ENCODE measurements around the gene TBX6. TPM values are rescaled to one million over a fixed set of nuclear protein-coding genes. Genes with fewer than 3 reads are reported as not detected.
A peak's percentile ranks its signal among the peaks of the same experiment; 100 is the strongest.

TBX6 gene
- total and polyA plus RNA-seq, 2 donors (not counting 3 experiments of a cell fraction or from before 2014, with no cell fraction given) = 0.40 to 0.60 TPM

DNA sequence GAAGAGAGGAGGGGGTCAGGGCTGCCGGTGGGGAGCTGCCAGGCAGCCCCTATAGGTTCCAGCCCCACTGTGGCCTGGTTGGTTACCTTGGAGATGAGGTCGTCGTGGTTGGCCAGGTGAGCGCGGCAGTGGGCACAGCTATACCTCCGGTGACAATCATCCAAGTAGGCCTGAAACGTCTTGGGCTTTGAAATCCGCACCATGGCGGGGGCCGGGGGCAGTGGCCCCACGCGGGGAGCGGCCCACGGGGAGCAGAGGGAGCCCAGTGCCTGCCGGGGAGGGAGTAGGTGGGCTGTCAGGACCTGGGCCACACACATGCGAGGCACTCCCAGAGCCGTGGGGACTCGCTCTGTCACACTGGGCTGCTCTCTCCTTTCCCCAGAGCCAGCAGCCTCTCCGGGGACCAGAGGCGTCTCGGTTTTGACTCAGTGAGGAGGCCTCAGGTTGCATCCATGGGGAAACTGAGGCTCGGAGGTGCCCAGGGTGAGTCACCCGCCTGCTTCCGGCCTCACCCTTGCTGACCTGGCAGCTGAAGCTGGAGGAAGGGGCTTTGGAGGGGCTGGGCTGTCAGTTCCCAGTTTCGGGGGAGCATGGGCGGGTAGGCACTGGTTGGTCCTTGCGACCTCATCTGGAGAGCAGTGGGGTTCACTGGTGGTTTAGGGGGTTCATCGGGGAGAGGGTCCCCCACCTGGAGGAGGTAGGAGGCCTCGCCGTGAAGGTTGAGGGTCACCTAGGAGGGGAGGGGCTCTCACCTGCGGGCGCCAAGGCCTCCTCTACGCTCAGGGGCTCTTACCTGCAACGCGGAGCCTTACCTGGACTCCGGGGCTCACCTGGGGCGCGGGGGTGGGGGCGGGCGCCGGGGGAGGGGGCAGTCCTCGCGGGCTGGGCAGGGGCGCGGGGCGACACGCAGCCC lies 3.7 kb upstream of the TBX6 start:
- intact Hi-C loops (cut with micrococcal nuclease) = loop anchor here (1.0 to 10.0 kb wide), 3 partner anchors 28 to 559 kb away; partner anchors contain the start of genes FBRS, MAPK3, PRR14 and ZNF771
- no peaks in the 10 kb centered on the region for H3K9me1 ChIP-seq (replicated peaks; ENCODE audit: control insufficient read depth, extremely low read depth, insufficient read depth, low read length)
- peak overlapping the region; percentile 49 for H3K9ac ChIP-seq (replicated peaks; ENCODE audit: extremely low read depth, insufficient read depth, low read length)
- dilution Hi-C loops (cut with MboI; ENCODE audit: extremely low pct_ligation_motif_present, low sequenced_read_pairs) = no loop called here
- no peak for DNase-seq (ENCODE audit: low read depth, low spot score)
- H2AFZ ChIP-seq (ENCODE audit: low read depth, low read length) = no peak overlapping the region
- no peak for FAIRE-seq
- peaks cover 0 to 8% of the 10 kb centered on the region in 2 experiments for H3K36me3 ChIP-seq (ENCODE audit: control insufficient read depth in 2 of 2, extremely low read depth in 1 of 2, insufficient read depth in 2 of 2, low read length in 2 of 2)
- peaks cover 20% of the 10 kb centered on the region for H3K4me1 ChIP-seq (ENCODE audit: control insufficient read depth, extremely low read depth, insufficient read depth, low read length)
- BruUV-seq (replicated peaks) = no TSS peak
- CTCF ChIA-PET = interaction anchor here (1.7 kb wide), 1 partner anchor 17 kb away, joined by 7 read pairs; no protein-coding TSS in a partner anchor
- no peaks in the 10 kb centered on the region for H4K20me1 ChIP-seq (replicated peaks; ENCODE audit: control insufficient read depth, extremely low read depth, insufficient read depth, low read length)
- H3K27me3 ChIP-seq (ENCODE audit: control insufficient read depth in 2 of 2, insufficient read depth in 2 of 2, low read length in 2 of 2) = no peaks in the 10 kb centered on the region
- peak overlapping the region; percentile 85 for H3K4me2 ChIP-seq (ENCODE audit: insufficient read depth, low read length)
- POLR2A ChIA-PET = interaction anchor here (0.6 kb wide), 1 partner anchor 280 kb away, joined by 6 read pairs; no protein-coding TSS in a partner anchor
- TF ChIP-seq MYC (IDR thresholded peaks at IDR 0.05; ENCODE audit: low read depth, low read length) = no peak
- TF ChIP-seq GATA2 (IDR thresholded peaks at IDR 0.05; ENCODE audit: insufficient read depth, insufficient read length, low read depth, low read length) = no peak
- TF ChIP-seq, protein P1, sequence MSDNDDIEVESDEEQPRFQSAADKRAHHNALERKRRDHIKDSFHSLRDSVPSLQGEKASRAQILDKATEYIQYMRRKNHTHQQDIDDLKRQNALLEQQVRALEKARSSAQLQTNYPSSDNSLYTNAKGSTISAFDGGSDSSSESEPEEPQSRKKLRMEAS (IDR thresholded peaks at IDR 0.05; ENCODE audit: insufficient read depth, insufficient read length) = no peak
- TF ChIP-seq, protein P2, sequence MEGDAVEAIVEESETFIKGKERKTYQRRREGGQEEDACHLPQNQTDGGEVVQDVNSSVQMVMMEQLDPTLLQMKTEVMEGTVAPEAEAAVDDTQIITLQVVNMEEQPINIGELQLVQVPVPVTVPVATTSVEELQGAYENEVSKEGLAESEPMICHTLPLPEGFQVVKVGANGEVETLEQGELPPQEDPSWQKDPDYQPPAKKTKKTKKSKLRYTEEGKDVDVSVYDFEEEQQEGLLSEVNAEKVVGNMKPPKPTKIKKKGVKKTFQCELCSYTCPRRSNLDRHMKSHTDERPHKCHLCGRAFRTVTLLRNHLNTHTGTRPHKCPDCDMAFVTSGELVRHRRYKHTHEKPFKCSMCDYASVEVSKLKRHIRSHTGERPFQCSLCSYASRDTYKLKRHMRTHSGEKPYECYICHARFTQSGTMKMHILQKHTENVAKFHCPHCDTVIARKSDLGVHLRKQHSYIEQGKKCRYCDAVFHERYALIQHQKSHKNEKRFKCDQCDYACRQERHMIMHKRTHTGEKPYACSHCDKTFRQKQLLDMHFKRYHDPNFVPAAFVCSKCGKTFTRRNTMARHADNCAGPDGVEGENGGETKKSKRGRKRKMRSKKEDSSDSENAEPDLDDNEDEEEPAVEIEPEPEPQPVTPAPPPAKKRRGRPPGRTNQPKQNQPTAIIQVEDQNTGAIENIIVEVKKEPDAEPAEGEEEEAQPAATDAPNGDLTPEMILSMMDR (IDR thresholded peaks at IDR 0.05; ENCODE audit: extremely low read depth in 1 of 2, insufficient read depth in 1 of 2, low read depth in 1 of 2, low read length in 2 of 2) = no peak
- TF ChIP-seq POLR2AphosphoS5 (IDR thresholded peaks at IDR 0.05; ENCODE audit: insufficient read depth, low read depth, low read length) = no peak
- no peak for TF ChIP-seq FOS (IDR thresholded peaks at IDR 0.05; ENCODE audit: borderline replicate concordance, insufficient read depth, low read length)
- no peak for TF ChIP-seq JUN (IDR thresholded peaks at IDR 0.05; ENCODE audit: borderline replicate concordance, insufficient read depth, insufficient read length, low read depth)
- TF ChIP-seq POLR2A (IDR thresholded peaks at IDR 0.05; ENCODE audit: low read depth, low read length) = no peak
- no peak for TF ChIP-seq EZH2 (IDR thresholded peaks at IDR 0.05; ENCODE audit: borderline replicate concordance, low read depth, low read length, severe bottlenecking)
- peaks cover 3% of the 10 kb centered on the region for H3K9me3 ChIP-seq (replicated peaks; ENCODE audit: control insufficient read depth, insufficient read depth, low read length)
- H3K79me2 ChIP-seq (ENCODE audit: control insufficient read depth, insufficient read depth, low read length) = no peaks in the 10 kb centered on the region
- H3K4me3 ChIP-seq (replicated peaks in 1 of 3; ENCODE audit: insufficient read depth in 1 of 3, low read depth in 1 of 3, low read length in 3 of 3) = peak overlapping the region in 2 of 3 experiments; percentile 58 to 76
- peak overlapping the region; percentile 63 for H3K27ac ChIP-seq (ENCODE audit: insufficient read depth, low read depth, low read length)
